Stimulated activated CD4-positive, alpha-beta T cell treated with anti-CD3 and anti-CD28 coated beads, Interleukin-4, amount 100 ng/mL, for 4 hours (primary cell): ENCODE measurements around the gene TTLL11.
"Not testable (repeated sequence)": the region's sequence is repeated elsewhere in the genome, so short reads cannot be mapped to it uniquely, and the experiment has no call there.

Experiments used
- DNase-seq, 2 experiments: peaks; one replicate each; pipeline ENCODE4 v3.0.0-alpha.2; 2020

TTLL11 gene

DNA sequence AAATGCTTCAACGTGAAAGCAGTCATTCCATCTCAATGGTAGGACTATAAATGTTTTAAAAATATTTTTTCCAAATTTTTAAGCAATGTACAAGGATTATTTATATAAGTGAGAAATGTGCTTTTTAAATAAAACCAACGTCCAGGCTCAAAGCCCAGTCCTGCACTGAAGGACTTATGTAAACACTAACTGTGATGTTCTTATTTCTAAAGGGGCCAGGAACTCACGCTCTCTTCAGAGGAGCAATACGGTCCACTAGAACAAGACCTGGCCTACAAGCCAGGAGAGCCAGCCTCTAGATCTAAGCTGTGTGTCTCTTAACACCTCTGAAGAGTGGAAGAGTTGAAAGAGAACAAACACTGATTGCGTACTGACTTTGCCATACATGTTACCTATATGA is 12.1 kb downstream of the TTLL11 start:
- DNase-seq = no peak

DNA sequence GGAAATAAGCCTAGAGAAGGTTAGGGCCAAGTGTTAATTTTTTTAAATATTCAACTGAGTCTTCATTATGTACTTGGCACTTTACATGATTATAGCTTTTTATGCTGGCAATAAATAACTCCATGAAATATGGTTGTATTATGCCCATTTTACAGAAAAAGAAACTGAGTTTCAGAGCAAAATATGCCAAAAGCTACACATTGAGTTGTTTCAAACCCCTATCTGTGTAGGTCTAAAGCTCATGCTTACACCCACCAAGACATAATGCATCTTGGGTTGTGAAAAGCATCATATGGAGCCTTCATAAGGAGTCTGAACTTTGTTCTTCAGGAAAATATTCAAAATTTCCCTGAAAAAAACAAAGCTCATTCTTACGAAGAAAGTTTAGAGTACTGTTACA is 14.6 kb downstream of the TTLL11 start:
- no peak for DNase-seq

DNA sequence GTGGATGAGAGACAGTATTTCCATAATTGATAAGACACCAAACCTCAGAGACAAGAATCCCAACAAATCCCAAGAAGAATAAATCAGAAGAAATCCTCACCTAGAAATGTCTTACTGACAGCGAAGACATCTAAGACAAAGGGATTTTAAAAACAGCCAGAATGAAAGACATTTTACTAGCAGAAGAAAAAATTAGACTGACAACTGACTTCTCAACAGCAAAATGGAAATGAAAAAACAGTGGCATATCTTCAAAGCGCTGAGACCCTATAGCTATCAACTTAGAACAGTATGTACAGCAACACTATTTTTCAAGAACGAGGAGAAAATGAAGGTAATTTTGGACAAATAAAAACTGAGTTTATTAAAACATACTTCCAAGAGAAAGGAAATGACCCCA is 16.3 kb downstream of the TTLL11 start:
- DNase-seq = no peak

DNA sequence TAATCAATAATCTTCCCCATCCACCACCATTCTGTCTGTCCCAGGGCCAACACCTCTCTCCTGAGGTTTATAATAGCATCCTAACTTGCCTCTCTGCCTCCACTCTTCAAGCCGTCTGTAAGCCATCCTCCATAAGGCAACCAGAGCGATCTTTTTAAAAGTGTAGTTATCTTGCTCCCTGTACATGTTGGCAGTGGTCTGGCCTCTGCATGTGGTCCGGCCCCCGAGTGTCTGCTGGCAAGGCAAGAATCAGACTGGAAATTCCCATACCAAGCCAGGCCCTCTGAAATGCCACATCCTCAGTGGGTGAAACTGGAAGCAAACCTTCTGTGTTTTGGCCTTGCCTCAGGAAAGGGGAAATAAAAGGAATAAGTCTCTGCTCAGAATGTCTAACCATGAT is 17.0 kb downstream of the TTLL11 start:
- no peak for DNase-seq

DNA sequence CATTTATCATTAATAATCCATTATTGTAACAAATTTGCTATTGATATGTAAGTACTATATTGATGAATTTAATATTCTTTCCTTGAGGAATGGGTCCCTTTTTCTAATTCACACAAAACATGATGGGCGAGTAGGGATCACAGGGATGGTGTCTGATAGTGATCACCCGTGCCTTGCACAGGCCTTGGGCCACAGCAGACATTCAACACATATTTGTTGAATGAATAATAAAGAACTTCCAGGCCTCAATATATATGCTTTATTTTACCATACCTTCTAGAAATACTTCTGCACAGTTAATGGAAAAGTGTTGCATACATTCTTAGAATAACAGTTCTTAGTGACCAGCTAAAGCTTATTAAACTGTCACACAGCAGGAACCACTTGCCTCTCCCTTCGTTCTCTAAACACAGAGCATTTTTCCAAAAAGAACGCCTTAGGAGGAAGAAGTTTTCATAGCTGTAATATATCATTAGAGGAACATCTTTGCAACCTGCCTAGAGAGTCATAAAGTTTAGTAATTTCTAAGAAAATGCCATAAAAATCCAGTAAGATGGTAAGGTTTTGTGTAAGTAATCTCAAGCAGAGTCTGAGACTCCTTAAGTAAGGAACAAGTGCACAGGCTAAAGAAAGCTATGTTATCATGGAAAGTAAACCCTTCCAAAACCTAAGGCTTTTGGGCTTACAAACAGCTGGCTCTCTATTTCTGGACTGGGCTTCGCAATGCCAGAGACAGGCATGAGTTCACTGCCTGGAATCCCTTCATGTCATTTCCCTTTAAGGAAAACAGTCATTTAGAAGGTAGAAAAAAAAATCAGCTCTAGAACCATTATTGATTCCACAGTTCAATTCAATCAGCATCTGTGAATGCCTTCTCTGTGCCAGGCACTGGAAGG is 17.7 kb downstream of the TTLL11 start:
- DNase-seq = no peak

DNA sequence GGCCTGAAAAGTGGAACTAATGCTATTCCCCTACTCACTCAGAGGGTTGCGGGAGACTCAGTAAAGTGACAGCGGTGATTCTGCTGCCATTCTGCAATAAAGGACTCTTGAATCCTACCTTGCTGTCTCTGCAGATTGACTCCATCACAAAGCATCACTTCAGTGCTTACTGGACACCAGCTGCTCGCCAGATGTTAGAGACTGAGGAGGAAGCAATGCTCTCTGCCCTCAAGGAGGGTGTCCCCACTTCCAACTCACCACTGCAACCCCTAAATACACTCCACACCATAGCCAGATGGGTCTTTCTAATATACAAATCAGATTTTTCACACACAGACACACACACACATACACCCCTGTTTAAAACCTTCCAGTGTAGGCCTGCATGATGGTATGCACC is 21.4 kb downstream of the TTLL11 start:
- DNase-seq = no peak

DNA sequence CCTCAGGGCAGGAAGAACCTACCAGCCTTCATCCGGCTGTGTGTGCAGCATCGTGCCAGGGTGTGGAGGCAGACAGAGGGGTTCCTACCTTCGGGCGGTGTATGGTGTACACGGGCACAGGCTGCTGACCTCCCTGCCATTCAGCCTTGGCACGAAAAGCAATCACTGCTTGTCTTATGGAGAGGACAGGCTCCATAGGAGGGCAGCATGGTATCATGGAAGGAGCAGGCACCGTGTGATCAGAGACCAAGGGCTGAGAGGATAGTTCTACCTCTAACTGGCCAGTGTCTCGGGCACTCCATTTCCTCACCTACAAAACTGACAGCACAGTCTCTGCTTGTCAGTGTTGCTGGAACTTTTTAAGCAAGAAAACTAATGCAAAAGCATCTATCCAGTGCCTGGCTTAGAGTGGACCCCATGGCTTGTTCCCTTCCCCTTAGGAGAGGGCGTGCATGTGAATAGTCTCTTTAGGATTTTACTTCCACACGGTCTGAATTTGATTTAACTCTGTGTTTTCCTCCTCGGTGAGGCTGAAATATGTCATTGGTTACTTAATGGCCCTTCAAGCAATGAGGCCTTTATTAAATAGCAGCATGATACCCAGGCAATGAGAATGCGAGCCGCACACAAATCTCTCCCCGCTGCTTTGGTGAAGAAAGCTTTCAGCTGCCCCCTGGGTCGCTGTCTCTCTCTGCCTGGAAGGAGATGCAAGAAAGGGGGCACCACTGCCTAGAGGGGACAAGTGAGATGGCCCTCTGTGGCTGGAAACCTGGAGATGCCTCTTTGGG is 22.2 kb downstream of the TTLL11 start:
- DNase-seq = no peak

DNA sequence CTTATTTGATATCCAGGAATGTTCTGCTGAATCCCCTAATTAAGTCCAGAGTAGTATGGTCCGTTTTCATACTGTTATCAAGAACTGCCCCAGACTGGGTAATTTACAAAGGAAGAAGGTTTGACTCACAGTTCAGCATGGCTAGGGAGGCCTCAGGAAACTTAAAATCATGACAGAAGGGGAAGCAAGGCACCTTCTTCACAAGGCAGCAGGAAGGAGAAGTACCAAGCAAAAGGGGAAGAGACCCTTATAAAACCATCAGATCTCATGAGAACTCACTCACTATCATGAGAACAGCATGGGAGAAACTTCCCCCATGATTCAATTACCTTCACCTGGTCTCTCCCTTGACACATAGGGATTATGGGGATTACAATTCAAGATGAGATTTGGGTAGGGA is 26.4 kb downstream of the TTLL11 start:
- DNase-seq = not testable (repeated sequence)

DNA sequence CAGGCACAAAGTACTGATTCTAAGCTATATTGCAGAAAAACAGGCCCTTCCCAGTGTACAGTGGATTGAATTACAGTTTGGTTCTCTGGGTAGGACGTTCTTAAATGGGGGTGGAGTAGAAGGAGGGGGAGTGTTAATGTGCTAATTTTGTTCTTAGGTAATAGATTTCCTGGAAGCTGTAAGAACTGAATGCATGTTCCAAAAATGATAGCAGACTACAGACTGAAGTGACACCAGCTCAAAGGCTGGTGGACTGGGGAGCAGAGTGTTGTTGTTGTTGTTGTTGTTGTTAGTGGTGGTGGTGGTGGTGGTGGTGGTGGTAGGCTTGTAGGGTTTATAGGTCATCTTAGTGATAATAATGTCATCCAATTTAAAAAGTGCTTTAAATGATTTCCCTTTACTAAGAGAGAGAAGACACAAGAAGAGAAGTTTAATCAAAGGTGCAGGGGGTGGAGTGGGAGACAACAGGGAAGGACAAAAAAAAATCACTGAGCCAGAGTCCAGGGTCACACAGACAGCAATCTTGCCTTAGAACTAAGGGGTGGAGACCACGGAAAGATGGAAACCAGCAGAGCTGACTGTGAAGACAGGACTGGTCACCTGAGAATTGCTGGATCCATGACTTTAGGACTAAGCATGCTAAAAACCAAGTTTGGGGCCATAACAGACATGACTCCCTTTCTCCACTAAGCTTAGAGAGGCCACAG is 27.0 kb downstream of the TTLL11 start:
- DNase-seq = no peak

DNA sequence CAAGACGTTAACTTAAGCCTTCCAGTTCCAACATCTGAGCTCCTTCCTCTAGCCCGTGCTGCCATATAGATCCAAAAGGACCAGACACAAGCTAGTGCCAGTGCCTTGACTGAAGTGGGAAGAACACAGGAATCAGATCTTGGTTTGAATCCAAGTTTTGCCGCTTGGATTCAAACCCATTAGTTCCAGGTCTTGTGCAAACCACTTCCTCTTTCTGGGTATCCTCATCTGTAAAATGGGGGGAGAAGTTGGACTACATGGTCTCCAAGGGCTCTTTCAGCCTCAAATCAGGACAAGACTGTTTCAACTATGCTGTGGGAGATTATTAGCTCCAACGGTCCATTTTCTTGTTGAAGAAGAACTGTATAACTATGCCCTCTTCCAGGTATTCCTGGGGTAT is 32.6 kb downstream of the TTLL11 start:
- DNase-seq = no peak

DNA sequence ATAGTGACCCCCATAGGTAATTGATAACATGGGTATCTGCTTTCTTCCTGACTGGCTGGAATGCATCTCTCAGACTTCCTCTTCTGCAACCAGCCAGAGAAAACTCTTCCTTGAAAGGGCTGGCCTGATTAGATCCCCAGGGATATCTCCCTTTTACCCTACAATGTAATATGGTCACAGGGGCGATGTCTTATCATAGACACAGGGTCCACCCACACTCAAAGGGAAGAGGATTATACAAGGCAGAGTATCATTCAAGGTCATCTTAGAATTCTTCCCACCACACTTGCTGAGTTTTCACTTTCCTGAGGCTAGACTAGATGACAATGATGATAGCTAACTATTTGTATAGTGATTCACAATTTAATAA is 33.2 kb downstream of the TTLL11 start:
- no peak for DNase-seq

DNA sequence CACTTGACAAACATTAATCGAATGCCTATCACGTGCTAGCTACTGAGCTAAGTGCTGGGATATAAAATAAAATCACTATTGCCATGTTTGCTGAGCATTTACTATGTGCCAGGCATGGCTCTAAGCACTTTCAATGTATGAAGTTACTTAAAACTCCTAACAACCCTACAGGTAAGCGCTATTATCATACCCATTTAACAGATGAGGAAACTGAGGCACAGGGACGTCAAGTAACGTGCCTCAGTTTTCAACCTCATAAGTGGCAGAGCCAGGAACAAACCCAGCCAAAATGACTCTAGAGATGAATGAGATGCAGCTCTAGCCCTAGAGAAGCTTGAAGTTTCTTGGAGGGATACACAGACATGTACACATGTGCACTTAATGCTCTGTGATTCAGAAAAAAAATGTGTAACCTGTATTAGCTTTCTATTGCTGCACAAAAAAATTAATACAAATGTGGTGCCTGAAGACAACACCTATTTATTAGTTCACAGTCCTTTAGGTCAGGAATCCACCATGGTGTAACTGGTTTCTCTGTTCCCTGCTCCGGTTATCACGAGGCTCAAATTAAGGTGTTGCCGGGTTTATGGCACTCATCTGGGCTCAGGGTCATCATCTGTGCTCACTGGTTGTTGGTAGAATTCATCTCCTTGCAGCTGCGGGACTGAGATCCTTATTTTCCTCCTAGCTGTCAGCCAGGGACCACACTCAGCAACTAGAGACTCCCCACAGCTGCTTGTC is 33.7 kb downstream of the TTLL11 start:
- no peak for DNase-seq

DNA sequence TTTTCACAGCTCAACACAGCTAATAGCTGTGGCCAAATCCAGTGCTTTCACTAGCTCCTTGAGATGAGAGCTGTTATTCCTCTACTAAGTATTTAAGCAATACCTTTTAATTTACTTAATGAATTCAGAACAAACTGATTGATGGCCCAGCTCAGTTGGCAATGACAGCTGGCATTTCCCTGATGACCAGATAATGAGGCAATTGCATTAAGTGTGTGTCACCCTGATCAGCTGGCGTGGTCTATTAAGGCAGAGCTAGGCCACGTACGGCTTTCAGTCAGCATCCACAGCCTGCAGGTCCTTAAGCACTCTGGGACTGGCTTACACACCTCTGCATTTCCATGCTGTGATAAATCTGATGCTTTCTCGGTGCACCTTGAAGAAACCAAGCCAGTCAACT is 34.4 kb downstream of the TTLL11 start:
- DNase-seq = no peak

DNA sequence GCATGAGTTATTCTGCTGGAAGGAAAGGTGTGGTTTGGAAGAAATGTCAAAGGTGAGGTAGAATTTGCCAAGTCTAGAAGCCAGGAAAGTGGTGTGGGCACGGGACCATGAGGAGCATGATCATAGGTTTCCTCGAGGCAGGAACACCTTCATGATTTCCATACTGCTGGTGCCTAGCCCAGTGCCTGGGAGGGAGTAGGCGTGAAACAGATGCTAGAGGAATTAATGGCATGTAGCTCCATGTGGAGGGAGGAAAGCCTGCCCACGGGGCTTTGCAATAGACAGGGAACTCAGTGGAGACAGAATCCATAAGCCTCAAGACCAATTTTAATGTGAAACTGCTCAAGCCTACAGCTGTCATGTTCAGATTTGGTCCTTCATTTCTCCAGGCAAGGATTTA is 35.1 kb downstream of the TTLL11 start:
- DNase-seq = no peak

DNA sequence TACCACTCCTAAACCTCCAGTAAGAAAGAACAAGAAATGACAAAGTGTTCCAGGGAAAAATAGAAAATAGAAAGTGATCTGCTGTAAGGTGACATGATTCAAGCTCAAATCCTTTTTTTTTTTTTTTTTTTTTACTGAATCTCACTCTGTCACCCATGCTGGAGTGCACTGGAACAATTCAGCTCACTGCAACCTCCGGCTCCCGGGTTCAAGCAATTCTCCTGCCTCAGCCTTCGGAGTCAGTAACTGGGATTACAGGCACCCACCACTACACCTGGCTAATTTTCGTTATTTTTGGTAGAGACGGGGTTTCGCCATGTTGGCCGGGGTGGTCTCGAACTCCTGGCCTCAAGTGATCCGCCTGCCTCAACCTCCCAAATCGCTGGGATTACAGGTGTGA is 35.9 kb downstream of the TTLL11 start:
- no peak for DNase-seq

DNA sequence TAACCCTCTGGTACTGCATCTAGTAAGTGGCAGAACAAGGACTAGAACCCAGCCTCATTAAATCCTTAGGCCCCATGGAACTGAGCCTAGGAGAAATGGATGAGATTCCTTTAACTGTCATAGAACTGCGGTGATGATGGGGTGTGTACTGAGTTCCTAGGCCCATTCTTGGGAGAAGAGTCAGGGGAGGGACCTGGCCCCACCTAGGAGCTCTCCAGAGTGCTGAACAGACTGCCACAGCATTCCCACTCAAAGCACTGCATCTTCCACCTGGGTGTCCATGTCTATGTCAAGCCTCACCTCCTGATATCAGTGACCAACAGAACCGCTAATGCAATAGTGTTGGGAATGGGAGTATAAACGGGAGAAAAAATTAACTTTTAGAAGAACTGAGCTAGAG is 36.6 kb downstream of the TTLL11 start:
- no peak for DNase-seq

DNA sequence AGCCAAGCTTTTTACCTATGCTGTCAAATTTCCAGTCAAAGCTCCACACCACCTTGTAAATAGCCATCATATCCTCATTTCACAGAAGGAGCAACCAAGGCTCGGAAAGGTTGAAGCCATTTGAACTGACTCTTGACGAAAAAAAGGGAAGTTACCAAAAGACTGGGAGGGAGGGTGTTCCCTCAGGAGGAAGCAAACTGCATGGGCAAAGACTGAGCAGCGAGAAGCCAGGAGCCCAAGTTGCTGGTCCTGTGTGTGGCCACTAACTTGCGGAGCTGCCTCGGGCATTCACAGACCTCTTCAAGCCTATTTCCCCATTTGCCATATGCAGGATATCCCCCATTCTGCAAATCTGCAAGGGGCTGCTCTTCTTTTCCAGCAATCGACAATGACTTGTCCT is 37.4 kb downstream of the TTLL11 start:
- no peak for DNase-seq

DNA sequence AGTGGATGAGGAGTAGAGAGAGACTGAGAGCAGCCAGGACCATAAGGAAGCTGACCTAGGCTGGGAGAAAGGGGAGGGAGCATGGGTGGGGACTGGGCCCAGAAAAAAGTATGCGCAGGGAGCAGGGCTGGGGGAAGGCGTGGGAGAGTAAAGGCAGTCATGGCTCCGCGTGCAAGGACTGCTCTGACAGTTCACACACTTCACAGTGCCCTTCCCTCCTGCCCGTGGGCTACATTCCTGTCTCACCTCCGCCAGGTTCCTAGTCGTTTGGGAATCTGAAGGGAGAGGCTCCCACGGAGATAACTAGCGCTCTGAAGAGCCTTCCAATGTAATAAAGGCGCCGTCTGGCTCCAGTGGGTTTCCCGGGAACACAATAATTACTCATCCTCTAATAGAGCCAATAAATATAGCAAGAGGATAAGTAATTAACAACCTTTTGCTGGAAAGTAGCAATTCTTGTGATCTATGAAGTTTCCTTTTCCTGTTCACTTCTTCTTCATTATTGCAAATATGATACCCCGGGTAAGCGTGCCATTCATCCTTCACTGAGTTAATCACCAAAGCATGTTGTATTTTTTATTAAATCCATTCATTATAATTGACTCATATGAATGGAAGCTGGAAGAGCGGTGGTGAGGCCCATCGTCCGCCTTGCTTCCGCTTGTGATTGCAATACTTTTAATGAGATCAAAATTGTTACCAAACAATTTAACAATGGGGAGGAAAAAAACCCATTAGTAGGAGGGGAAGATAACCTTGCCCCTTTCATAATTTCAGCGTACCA is 39.3 kb downstream of the TTLL11 start:
- no peak for DNase-seq

DNA sequence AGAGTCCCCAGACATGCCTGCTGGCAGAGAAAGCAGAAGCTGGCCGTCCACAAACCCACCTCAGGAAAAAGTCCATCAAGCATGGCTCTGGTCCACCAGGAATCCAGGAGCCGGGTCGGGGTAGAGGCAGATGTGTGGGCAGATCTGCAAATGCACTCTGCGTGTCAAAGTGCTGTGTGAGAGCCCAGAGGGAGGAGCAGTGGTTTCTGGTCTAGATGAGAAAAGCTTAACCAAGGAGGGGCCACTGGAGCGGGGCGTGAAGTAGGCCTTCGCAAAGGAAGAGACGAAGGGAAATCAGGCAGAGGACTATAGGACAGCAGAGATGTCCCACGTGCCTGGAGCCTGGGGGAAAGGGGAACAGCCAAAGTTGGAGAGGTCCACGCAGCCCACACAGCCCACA is 40.0 kb downstream of the TTLL11 start:
- no peak for DNase-seq

DNA sequence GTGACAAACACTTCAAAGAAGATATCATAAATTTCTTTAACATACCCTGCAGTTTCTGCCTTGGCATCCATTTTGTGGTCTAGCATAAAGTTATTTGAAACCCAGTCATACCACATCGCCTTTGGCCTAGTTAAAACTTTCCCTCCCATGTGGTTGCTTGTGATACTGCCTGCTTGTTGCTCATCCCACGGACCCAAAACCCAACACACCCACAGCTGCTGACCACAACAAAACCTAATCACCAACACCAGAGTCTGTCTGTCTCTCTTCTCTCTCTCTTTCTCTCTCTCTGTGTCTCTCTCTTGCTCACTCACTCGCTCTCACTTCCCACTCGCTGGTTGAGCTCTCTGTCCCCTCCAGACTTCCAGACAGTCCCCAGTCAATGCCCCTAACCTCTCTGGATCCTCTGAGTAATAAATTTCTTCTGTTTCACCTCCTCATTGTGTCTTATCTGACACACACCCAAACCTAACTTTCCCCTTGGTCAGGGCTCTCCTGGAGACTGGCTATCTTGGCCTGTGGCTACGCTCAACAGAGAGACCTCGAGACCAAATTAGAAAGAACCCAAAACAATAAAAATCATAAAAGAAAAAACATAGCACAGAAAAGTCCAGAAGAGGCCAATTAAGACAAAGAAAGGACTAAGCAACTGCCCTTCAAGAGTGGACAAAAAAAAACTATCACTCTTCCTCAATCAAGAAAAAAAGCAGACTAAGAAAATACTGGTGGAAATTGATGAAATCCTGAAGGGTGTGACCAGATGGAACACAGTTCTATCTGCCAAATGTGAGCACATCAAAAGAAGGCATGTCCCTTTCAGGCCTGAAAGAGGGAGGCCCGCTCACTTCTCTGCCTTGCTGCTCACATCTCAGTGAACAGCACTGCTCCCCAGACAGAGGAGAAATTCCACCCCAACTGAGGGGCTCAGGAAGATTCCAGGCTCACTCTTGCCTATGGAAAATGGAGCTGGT is 41.5 kb downstream of the TTLL11 start:
- no peak for DNase-seq

DNA sequence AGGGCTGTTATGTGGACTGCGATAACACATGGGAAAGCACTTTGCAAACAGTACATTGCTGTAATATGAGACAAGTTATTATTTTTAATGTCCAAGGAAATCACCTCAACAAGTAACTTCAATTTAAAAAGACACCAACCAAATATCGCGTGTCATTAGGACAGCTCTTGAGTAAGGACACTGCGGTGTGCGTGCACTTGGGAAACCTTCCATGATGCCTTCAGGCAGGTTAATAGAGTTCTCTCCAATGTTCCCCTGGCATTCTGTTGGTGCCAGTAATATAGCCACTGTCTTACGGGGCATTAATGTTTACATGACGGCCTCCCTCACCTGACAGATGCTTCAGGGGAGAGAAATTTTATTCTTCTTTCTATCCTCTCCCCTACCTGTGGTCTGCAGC is 42.9 kb downstream of the TTLL11 start:
- DNase-seq = no peak
